ENCODE measurements around the gene KCNK7. TPM values are rescaled to one million over a fixed set of nuclear protein-coding genes. Genes with fewer than 3 reads are reported as not detected.

Gene KCNK7
- 0.45 to 1.1 TPM (median 0.59 TPM) in 5 replicates for total RNA-seq (2022; extraction: Qiagen RNA extraction; ENCODE audit: low read depth)

GRCh38 chr11:65595543-65596281 is at the start of gene KCNK7:
Gene KCNK7, minus strand, starts transcription at chr11:65595800. Its CDS starts 28 bp downstream, at chr11:65595772.

GRCh38 chr11:65637794-65638419 is 42.3 kb upstream of the KCNK7 start, which contains the start of gene SIPA1:
Gene SIPA1, plus strand, starts transcription at chr11:65638101. Its CDS starts 2,821 bp downstream, at chr11:65640922.

GRCh38 chr11:65615229-65615949 is 19.8 kb upstream of the KCNK7 start, which contains the start of gene PCNX3:
Gene PCNX3, plus strand, starts transcription at chr11:65615776. Its CDS starts 536 bp downstream, at chr11:65616312.

GRCh38 chr11:65575568-65576231 is 19.9 kb downstream of the KCNK7 start, which contains the start of gene EHBP1L1:
Gene EHBP1L1, plus strand, starts transcription at chr11:65576053. Its CDS starts 250 bp downstream, at chr11:65576303.

GRCh38 chr11:65572356-65573051 is 23.1 kb downstream of the KCNK7 start, which contains the start of gene FAM89B:
Gene FAM89B, plus strand, starts transcription at chr11:65572538. Its CDS starts 132 bp downstream, at chr11:65572670.

GRCh38 chr11:65569973-65570918 is 25.4 kb downstream of the KCNK7 start, which contains the start of gene ZNRD2:
Gene ZNRD2, plus strand, starts transcription at chr11:65570477. Its CDS starts 15 bp downstream, at chr11:65570492.

GRCh38 chr11:65558002-65558929 is 37.3 kb downstream of the KCNK7 start, which contains the start of gene LTBP3:
Gene LTBP3, minus strand, starts transcription at chr11:65558359. Its CDS starts 400 bp downstream, at chr11:65557959.

Other genes starting within 250 kb of the KCNK7 start
- 0.72 to 1.1 TPM (median 0.91 TPM) in 5 replicates for gene TIGD3, start 241.0 kb downstream of the KCNK7 start, total RNA-seq (2022; extraction: Qiagen RNA extraction; ENCODE audit: low read depth)
- 9.9 to 13.7 TPM (median 10.5 TPM) in 5 replicates for gene SLC25A45, start 213.2 kb downstream of the KCNK7 start, total RNA-seq (2022; extraction: Qiagen RNA extraction; ENCODE audit: low read depth)
- gene FRMD8, start 209.2 kb downstream of the KCNK7 start, total RNA-seq (2022; extraction: Qiagen RNA extraction; ENCODE audit: low read depth), result 42.3 to 55.3 TPM (median 49.6 TPM) in 5 replicates
- gene NEAT1, start 173.0 kb downstream of the KCNK7 start, total RNA-seq (2022; extraction: Qiagen RNA extraction; ENCODE audit: low read depth), result 153 to 258 TPM (median 188 TPM) in 5 replicates
- gene MALAT1, start 96.8 kb downstream of the KCNK7 start, total RNA-seq (2022; extraction: Qiagen RNA extraction; ENCODE audit: low read depth), result 39.4 to 90.9 TPM (median 58.6 TPM) in 5 replicates
- gene SCYL1, start 70.7 kb downstream of the KCNK7 start, total RNA-seq (2022; extraction: Qiagen RNA extraction; ENCODE audit: low read depth), result 49.8 to 64.2 TPM (median 61.8 TPM) in 5 replicates
- gene LTBP3, start 37.4 kb downstream of the KCNK7 start, total RNA-seq (2022; extraction: Qiagen RNA extraction; ENCODE audit: low read depth), result 98.2 to 144 TPM (median 118 TPM) in 5 replicates
- gene ZNRD2, start 25.3 kb downstream of the KCNK7 start, total RNA-seq (2022; extraction: Qiagen RNA extraction; ENCODE audit: low read depth), result 70.0 to 81.9 TPM (median 77.0 TPM) in 5 replicates
- gene FAM89B, start 23.3 kb downstream of the KCNK7 start, total RNA-seq (2022; extraction: Qiagen RNA extraction; ENCODE audit: low read depth), result 25.5 to 56.2 TPM (median 53.5 TPM) in 5 replicates
- 30.8 to 48.3 TPM (median 46.0 TPM) in 5 replicates for gene EHBP1L1, start 19.7 kb downstream of the KCNK7 start, total RNA-seq (2022; extraction: Qiagen RNA extraction; ENCODE audit: low read depth)
- 36.8 to 60.0 TPM (median 53.5 TPM) in 5 replicates for gene MAP3K11, start 18.4 kb upstream of the KCNK7 start, total RNA-seq (2022; extraction: Qiagen RNA extraction; ENCODE audit: low read depth)
- 28.5 to 41.2 TPM (median 36.9 TPM) in 5 replicates for gene PCNX3, start 20.0 kb upstream of the KCNK7 start, total RNA-seq (2022; extraction: Qiagen RNA extraction; ENCODE audit: low read depth)
- 8.2 to 22.4 TPM (median 21.4 TPM) in 5 replicates for gene SIPA1, start 42.3 kb upstream of the KCNK7 start, total RNA-seq (2022; extraction: Qiagen RNA extraction; ENCODE audit: low read depth)
- 66.9 to 84.3 TPM (median 79.5 TPM) in 5 replicates for gene RELA, start 67.1 kb upstream of the KCNK7 start, total RNA-seq (2022; extraction: Qiagen RNA extraction; ENCODE audit: low read depth)
- gene KAT5, start 116.5 kb upstream of the KCNK7 start, total RNA-seq (2022; extraction: Qiagen RNA extraction; ENCODE audit: low read depth), result 38.5 to 51.3 TPM (median 50.2 TPM) in 5 replicates
- 32.5 to 54.6 TPM (median 48.4 TPM) in 5 replicates for gene RNASEH2C, start 125.0 kb upstream of the KCNK7 start, total RNA-seq (2022; extraction: Qiagen RNA extraction; ENCODE audit: low read depth)
- gene AP5B1, start 185.2 kb upstream of the KCNK7 start, total RNA-seq (2022; extraction: Qiagen RNA extraction; ENCODE audit: low read depth), result 8.6 to 13.0 TPM (median 11.2 TPM) in 5 replicates
- gene OVOL1, start 191.3 kb upstream of the KCNK7 start, total RNA-seq (2022; extraction: Qiagen RNA extraction; ENCODE audit: low read depth), result 0.02 to 0.08 TPM (median 0.06 TPM) in 3 of 5 replicates, not detected in the others
- gene SNX32, start 238.2 kb upstream of the KCNK7 start, total RNA-seq (2022; extraction: Qiagen RNA extraction; ENCODE audit: low read depth), result 0.05 to 0.19 TPM (median 0.07 TPM) in 4 of 5 replicates, not detected in the other

Measured in A549 treated with CpdA at 1 μM for 4 hours (cell line).